OCI-LY3 (cell line): ENCODE data around the gene MACROD1.

Source experiments
- EZH2phosphoT487 ChIP-seq: fragments of 200-600 bp; shearing (Covaris generic); IDR thresholded peaks from 2 replicates; pipeline ENCODE4 v1.6.1; 2018; ENCODE audit warnings: antibody characterized with exemption, mixed run types, low read depth
- TF ChIP-seq, protein P1 (sequence below): fragments of 200-600, 300-600 bp; sonication (generic); IDR thresholded peaks from 2 replicates; pipeline ENCODE4 v1.5.1; 2014; ENCODE audit warnings: antibody characterized with exemption, low read length, low read depth

DNA sequence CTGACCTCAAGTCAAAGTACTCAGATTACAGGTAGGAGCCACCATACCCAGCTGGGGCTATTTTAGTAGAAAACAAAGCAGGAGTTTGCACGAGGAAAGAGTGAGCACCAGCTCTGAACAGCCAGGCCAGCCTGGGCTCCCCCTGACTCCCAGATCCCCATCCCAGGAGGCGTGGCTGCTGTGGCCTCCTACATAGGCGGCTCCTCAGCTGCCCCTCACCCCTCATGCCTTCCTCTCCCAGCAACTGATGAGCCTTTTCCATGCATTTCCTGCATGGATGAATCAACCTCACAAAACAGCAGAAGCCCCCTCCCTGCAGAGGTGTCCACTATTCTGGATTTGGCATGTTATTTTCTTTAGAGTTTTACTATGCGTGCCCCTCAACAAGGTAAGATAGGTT, 140.7 kb downstream of the MACROD1 start:
- TF ChIP-seq, protein P1, sequence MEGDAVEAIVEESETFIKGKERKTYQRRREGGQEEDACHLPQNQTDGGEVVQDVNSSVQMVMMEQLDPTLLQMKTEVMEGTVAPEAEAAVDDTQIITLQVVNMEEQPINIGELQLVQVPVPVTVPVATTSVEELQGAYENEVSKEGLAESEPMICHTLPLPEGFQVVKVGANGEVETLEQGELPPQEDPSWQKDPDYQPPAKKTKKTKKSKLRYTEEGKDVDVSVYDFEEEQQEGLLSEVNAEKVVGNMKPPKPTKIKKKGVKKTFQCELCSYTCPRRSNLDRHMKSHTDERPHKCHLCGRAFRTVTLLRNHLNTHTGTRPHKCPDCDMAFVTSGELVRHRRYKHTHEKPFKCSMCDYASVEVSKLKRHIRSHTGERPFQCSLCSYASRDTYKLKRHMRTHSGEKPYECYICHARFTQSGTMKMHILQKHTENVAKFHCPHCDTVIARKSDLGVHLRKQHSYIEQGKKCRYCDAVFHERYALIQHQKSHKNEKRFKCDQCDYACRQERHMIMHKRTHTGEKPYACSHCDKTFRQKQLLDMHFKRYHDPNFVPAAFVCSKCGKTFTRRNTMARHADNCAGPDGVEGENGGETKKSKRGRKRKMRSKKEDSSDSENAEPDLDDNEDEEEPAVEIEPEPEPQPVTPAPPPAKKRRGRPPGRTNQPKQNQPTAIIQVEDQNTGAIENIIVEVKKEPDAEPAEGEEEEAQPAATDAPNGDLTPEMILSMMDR: no peak
- TF ChIP-seq EZH2phosphoT487: no peak
